SK-N-MC (cell line): ENCODE results near the gene AQP2.

Experiments used
- DNase-seq: peaks from one replicate; pipeline ENCODE4 v3.0.0-alpha.2; 2011; ENCODE audit warnings: low read depth, low spot score
- H3K27ac ChIP-seq: fragments of 200-600 bp; sonication (generic); 2 replicates; pipeline ENCODE4 v1.5.1; 2016; ENCODE audit warnings: mixed run types
- H3K36me3 ChIP-seq: fragments of 200-600 bp; sonication (generic); 2 replicates; pipeline ENCODE4 v1.6.1; 2017; ENCODE audit warnings: antibody characterized with exemption, low read length, mixed read lengths; ENCODE audit not compliant: insufficient read depth
- H3K4me3 ChIP-seq: fragments of 200-600 bp; sonication (generic); 2 replicates; pipeline ENCODE4 v1.5.1; 2016
- H3K9ac ChIP-seq: fragments of 200-600 bp; sonication (generic); 2 replicates; pipeline ENCODE4 v1.8.0; 2017; ENCODE audit warnings: mixed run types, mixed read lengths; ENCODE audit not compliant: insufficient read length
- H3K9me3 ChIP-seq: fragments of 200-600 bp; sonication (generic); 2 replicates; pipeline ENCODE4 v1.6.1; 2017; ENCODE audit warnings: low read depth, mild to moderate bottlenecking, antibody characterized with exemption, low read length, moderate library complexity, mixed read lengths
- EZH2 ChIP-seq: fragments of 200-600 bp; sonication (generic); IDR thresholded peaks from one replicate; pipeline ENCODE4 v1.6.1; 2017; ENCODE audit warnings: antibody characterized with exemption
- FOXP2 ChIP-seq: optimal IDR thresholded peaks from 2 replicates; pipeline ENCODE3; 2011; ENCODE audit warnings: mild to moderate bottlenecking, moderate library complexity; ENCODE audit not compliant: insufficient read depth; ENCODE audit errors: extremely low read length, control extremely low read depth
- POLR2AphosphoS5 ChIP-seq: IDR thresholded peaks from 2 replicates; pipeline ENCODE4 v1.6.1; 2012; ENCODE audit warnings: mild to moderate bottlenecking, low read depth, low read length, borderline replicate concordance

Gene AQP2

DNA sequence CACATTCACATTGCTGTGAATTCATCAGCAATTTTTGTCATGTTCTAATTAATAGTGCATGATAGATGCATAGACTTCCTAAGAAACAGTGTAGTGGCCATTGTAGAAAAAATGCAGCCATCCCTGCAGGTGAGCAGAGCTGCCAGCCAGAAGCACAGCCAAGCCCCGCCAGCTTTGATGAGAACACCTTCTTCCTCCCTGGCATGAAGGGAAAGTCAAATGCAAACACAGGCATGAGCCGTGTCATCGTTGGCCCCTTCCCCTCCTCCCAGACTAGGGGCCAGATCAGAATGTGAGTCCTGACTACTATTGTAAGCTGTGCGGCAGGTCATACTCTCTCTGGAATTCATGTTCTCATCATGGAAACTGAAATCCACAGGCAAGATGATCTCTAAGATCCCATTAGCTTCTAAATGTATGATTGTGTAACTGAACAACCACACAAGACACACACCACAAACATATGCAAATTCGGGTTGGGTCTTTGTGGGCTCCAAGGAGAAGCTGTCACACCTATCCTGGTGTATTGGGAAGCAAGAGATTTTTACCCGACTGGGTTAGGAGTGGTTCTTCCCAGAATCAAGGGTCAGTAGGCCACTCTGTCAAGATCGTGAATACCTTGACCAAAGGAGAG, 2.8 kb upstream of the AQP2 start:
- no peak overlapping the region for H3K27ac ChIP-seq
- no peak overlapping the region for H3K4me3 ChIP-seq
- no peak for DNase-seq
- no peak overlapping the region for H3K9ac ChIP-seq
- H3K9me3 ChIP-seq: no peaks in the 10 kb centered on the region
- no peaks in the 10 kb centered on the region for H3K36me3 ChIP-seq
- TF ChIP-seq EZH2 (no peak), POLR2AphosphoS5 (no peak), FOXP2 (no peak)

DNA sequence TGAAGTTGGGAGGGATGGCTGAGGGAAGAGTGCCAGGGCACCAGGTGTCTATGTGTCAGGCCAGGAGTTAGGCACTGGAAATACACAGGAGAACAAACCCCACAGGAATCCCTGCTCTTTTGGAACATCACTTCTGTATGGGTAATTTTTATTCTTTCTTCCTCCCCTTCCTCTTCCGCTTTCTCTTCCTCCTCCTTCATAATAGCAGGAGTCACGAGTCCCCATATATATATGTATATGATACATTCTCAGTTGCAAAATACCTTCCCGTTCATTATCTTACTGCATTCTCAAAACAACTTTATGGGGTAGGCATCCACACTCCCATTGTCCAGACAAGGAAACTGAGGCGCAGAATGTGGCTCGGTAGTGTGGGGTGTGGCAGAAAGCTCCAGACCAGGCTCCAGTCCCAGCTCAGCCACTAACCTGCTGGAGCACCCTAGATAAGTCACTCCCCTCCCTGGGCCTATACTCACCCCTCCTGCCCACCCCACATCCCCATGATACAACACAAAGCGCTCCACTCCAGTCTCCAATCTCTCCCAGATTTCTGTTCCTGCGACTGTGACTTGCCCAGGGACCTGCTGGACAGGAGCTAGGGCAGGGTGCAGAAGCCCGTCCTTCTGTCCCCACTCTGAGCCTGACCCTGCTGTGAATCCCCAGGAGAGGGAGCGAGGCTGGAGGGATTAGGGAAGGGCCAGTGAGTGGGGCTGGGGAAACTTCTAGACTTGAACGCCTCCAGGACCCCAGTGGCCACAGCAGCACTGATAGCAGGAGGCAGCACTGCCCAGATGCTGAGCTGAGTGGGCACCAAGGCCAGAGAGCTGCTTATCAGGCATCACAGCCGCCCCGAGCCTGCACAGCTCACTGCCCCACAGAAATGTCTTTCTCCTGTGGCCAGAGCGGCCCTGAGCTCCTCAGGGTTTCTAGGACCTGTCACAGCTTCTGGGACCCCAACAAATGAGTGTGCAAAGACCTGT, 1.4 kb upstream of the AQP2 start:
- no peaks in the 10 kb centered on the region for H3K36me3 ChIP-seq
- no peak overlapping the region for H3K27ac ChIP-seq
- H3K9ac ChIP-seq: no peak overlapping the region
- H3K9me3 ChIP-seq: no peaks in the 10 kb centered on the region
- no peak for DNase-seq
- no peak overlapping the region for H3K4me3 ChIP-seq
- TF ChIP-seq POLR2AphosphoS5: no peak
- TF ChIP-seq EZH2: no peak
- no peak for TF ChIP-seq FOXP2

DNA sequence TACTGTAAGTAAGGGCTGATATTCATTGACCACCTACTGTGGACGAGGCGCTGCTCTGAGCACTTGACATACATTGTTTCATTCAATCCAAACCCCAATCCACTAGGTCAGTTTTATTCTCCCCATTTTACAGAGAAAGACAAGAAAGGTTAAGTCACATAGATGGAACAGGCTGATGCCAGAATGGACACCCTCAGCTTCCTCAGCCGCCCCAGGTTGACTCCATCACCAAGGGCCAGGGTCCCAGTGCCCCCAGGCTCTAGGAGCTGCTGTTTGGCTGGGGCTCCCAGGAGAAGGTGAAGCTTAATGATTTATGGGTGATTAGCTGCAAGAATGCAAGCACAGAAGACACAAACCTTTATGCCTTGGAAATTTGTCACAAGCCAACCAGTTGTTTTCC, 671 bp upstream of the AQP2 start:
- no peaks in the 10 kb centered on the region for H3K36me3 ChIP-seq
- H3K27ac ChIP-seq: no peak overlapping the region
- DNase-seq: no peak
- no peak overlapping the region for H3K4me3 ChIP-seq
- no peak overlapping the region for H3K9ac ChIP-seq
- TF ChIP-seq EZH2 (no peak), FOXP2 (no peak), POLR2AphosphoS5 (no peak)
- H3K9me3 ChIP-seq: no peaks in the 10 kb centered on the region

DNA sequence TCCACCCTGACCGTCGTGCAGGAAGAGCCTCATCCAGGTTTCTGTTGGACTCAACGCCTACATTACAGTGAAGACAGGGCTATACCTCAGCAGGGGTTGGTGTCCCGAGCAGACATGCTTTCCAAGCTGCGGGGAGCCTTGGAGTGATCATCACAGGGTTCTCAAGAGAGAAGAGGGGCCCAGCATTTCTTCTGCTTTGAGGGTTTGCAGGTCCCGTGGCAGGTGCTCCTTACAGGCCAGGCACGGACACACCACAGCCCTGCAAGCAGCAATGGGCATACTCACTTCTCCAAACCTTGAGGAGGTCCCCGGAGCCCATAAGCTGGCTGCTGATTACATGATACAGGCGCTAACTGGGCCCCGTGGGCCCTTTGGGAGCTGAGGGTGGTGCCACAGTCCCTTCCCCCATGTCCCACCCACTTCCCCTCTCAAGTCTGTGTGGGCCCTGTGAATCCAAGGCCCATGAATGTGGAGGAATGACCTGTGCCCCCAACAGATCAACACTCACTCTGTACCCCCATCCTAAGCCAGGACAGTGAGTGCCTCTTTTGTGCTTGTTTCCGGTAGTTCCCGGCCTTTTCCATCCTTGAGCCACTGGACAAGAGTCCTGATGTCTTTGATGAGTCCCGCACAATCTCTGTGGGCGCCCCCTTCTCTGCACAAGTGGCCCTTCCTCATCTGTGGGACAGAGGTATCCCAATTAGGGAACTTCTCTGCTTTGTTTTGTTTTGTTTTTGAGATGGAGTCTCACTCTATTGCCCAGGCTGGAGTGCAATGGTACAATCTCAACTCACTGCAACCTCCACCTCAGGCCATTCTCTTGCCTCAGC, 1.1 kb downstream of the AQP2 start:
- H3K36me3 ChIP-seq: no peaks in the 10 kb centered on the region
- TF ChIP-seq POLR2AphosphoS5 (no peak), FOXP2 (no peak), EZH2 (no peak)
- DNase-seq: no peak
- H3K4me3 ChIP-seq: no peak overlapping the region
- no peak overlapping the region for H3K9ac ChIP-seq
- no peaks in the 10 kb centered on the region for H3K9me3 ChIP-seq
- H3K27ac ChIP-seq: no peak overlapping the region

DNA sequence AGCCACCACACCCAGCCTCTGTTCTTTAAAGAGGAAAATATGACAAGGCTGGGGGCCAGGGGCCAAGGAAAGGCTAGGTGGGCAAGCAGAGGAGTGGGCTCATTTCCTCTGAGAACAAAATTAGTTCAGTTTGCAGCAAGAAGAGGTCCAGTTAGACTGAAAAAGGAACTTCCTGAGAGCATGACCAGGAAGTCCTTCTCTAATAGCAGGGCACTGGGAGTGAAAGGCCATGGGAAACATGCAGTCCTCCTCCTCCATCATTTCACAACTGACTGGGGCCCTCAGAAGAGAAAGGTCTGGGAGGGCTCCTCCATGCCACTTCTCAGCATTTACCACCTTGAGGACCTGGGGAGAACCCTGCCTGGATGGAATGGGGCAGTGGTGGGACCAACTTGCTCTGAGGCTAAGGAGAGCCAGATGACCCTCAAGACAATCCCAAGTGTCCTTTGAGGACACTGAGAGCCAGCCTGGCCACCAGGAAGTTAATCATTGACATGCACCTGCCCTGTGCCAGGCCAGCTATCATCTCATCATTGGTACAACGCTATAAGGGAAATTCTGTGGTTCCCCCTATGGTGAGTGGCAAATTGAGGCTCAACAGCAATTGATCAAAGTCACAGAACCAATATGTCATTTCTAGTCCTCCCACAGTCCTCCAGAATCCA, 2.0 kb downstream of the AQP2 start:
- Histone ChIP-seq H3K27ac (no peak overlapping the region), H3K9ac (no peak overlapping the region), H3K9me3 (no peaks in the 10 kb centered on the region), H3K4me3 (no peak overlapping the region), H3K36me3 (no peaks in the 10 kb centered on the region)
- no peak for TF ChIP-seq FOXP2
- TF ChIP-seq EZH2: no peak
- TF ChIP-seq POLR2AphosphoS5: no peak
- no peak for DNase-seq

DNA sequence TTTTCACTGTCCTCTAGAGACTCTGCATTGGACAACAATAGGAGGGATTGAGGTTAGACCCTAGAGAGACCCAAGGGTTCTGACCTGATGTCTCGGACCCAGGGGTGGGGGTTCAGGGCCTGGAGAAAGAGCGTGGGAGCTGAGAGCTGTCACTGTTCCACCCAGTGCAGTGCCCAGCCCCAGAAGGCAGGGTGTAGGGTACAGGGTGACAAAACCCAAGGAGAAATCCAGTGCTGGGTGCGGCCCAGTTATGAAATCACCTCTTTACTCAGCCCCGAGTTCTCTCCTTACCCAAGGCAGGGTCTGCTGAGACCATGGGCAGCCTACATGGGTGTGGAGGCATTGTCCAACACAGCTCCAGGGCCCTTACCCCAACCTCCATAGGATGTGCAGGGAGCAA, 2.6 kb downstream of the AQP2 start:
- TF ChIP-seq EZH2 (no peak), POLR2AphosphoS5 (no peak), FOXP2 (no peak)
- no peak for DNase-seq
- H3K27ac ChIP-seq: no peak overlapping the region
- no peaks in the 10 kb centered on the region for H3K9me3 ChIP-seq
- H3K36me3 ChIP-seq: no peaks in the 10 kb centered on the region
- H3K4me3 ChIP-seq: no peak overlapping the region
- H3K9ac ChIP-seq: no peak overlapping the region

DNA sequence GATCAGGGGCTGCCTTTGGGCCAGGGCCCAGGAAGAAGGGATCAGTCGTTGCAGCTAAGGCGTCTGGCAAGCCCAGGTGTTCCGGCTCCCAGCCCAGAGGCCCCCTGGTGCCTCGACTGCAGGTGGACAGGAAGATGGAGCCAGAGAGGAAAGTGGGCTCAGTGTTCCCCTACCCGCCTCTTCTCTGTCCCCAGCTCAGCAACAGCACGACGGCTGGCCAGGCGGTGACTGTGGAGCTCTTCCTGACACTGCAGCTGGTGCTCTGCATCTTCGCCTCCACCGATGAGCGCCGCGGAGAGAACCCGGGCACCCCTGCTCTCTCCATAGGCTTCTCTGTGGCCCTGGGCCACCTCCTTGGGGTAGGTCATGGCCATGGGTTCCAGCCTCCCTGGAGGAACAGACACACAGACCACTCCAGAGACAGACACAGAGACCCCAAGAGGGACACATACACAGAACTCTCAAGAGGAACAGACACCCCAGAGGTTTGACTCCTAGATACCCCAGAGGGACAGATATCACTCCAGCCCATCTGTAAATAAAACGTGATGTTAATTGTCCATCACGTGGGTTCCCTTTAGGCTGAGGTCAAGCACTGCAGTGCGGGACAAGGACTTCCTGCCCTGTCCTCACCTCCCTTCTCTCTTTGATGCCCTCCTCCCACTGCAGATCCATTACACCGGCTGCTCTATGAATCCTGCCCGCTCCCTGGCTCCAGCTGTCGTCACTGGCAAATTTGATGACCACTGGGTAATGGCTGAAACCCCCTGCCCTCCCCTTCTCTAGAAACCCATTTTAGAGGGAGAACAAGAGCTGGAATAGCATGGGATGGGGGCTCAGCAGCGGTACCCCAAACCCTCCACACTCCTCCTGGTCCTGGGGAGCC, 3.7 kb downstream of the AQP2 start:
- DNase-seq: no peak
- H3K4me3 ChIP-seq: no peak overlapping the region
- no peaks in the 10 kb centered on the region for H3K9me3 ChIP-seq
- H3K27ac ChIP-seq: no peak overlapping the region
- TF ChIP-seq FOXP2 (no peak), EZH2 (no peak), POLR2AphosphoS5 (no peak)
- H3K9ac ChIP-seq: no peak overlapping the region
- no peaks in the 10 kb centered on the region for H3K36me3 ChIP-seq
